ENCODE results near the gene MINDY3.
"Not testable (repeated sequence)": the region's sequence is repeated elsewhere in the genome, so short reads cannot be mapped to it uniquely, and the experiment has no call there.

Gene MINDY3

DNA sequence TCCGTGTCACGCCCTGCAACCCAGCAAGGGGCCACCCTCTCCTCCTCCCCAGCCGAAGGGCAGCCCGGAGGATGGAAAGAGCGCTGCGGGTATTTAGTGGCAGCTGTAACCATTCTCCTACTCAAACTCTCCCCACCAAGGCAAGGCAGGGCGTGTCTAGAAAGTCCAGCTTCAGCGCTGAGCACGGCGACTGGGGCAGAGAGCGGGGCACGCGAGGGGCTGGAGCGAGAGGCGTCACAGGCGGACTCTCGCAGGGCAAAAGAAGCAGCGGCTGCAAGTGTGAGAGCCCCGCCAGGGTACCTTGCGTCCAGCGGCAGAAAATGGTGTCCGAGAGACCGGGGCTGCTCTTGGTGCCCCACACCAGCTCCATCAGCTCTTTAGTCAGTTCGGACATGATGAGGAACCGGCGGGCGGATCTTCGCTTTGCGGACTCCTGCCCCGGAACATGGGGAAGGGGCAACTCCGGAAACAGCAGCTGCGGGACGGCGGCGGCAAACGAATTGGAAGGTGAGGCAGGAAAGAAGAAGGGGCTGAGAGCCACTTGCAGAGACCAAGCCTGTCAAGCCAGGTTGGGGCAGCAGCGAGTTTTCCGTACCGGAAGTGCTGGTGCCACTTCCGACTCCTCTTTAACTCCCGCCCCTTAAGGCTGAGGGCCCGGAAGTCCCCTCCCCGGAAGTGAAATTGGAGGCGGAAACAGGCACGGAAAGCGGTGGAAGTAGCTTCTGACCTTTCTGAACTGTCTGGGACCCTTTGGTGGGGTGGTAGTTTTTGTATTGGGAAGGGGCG, at the start of gene MINDY3:
MINDY3 (minus strand) TSS at position 602 of the 786 bp plus-strand sequence; CDS start at position 394, 208 bp downstream.
- FAIRE-seq = peak; percentile 56

- FAIRE-seq = no peak
Measured at GRCh38 chr10:15901889-15902288, 41.6 kb upstream of the MINDY3 start.

DNA sequence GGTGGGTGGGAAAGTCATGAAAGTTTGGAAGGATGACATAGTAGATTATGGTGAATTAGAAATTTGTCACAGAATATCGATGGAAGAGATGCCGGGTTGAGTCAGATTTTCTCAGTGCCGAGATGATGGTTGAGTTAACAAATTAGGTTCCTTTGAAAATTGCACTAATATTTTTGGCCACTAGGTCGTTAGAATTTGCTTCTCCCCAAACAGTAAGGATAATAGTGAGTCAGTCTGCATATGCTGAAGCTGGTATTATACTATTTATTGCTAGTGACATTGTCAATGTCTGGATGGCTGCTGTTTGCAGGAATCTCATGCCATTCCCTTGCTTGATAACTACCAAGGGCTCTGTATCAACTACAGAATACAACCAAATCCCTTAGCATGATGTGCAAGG, 37.7 kb upstream of the MINDY3 start:
- FAIRE-seq = no peak

GRCh38 chr10:15897287-15897686, 37.0 kb upstream of the MINDY3 start:
- no peak for FAIRE-seq

- no peak for FAIRE-seq
Measured at GRCh38 chr10:15896654-15897053, 36.3 kb upstream of the MINDY3 start.

DNA sequence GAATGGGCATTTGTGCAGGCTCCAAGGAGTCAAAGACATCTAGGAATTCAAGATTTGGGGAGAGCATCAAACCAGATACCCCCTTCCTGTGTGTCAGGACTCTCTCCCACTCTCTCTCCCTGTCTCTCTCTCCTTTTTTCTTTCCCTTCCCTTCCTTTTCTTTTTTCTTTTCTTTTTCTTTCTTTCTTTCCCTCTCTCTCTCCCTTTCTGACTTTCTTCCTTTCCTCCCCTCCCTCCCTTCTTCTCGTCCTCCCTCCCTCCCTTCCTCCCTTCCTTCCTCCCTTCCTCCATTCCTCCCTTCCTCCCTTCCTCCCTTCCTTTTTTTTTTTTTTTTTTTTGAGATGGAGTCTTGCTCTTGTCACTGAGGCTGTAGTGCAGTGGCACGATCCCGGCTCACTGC, 24.1 kb upstream of the MINDY3 start:
- FAIRE-seq = no peak

DNA sequence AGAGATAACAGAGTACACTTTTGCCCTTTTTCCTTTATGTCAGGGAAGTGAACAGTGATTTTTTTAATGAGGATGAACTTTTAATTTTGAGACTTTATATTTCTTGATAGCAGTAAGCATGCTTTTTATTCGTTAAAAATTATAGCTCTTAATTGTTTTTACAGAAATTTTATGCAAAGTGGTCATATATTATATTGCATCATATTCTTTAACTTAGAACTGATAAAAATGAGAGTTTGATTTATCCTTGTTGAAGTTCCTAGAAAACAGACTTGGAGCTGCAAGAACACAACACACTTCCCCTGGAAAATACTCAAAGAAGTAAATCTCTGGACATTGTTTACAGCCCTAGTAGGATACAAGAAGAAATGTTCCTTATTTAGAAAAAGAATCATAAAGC, 21.2 kb upstream of the MINDY3 start:
- FAIRE-seq = no peak

DNA sequence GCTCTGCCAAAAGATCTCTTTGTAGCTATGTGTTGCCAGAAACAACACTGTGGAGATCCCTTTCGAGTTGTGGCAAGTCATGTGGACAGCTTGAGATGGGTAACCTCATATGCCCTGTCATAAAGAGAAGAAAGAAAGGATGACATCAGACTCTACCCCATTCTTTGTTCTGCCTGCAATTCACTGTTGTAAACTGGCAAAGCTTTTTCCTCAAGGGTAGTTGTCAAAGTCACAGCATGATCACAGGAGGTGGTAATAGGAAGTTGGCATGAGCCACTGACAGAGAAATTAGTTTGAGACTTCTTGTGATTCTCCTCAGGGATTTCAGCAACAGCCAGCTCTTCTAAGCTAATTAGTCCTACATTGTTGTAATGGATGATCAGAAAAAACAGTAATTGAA, 19.4 kb upstream of the MINDY3 start:
- FAIRE-seq = no peak

DNA sequence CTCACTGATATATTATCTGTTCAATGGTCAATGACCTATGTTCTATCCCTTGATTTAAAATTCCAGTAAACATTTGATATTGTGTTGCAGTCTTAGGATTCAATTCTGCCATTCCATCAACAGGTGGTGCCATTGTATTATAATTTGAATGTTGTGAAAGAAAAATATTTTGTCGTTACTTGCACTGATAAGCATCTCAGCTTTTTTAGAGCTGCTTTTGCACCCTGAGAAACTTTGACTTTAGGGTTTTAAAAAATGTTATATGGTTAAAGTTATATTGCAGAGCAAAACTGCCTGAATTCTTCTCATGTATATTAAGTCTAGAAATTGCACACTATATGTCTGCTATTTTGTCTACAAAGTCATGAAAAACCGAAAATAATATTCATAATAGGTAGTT, 18.8 kb upstream of the MINDY3 start:
- peak; percentile 46 for FAIRE-seq

DNA sequence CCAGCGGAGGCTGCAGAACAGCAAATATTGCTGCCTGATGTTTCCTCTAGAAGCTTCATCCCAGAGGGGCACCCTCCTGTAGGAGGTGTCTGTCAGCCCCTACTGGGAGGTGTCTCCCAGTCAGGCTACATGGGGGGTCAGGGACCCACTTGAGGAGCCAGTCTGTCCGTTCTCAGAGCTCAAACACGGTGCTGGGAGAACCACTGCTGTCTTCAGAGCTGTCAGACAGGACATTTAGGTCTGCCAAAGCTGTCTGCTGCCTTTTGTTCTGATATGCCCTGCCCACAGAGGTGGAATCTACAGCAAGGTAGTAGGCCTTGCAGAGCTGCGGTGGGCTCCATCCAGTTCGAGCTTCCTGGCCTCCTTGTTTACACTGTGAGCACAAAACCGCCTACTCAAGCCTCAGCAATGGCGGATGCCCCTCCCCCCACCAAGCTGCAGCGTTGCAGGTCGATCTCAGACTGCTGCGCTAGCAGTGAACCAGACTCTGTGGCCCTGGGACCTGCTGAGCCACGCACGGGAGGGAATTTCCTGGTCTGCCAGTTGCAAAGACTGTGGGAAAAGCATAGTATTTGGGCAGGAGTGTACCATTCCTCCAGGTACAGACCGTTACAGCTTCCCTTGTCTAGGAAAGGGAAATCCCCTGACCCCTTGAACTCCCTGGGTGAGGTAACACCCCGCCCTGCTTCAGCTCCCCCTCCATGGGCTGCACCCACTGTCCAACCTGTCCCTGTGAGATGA, 17.7 kb upstream of the MINDY3 start:
- no peak for FAIRE-seq

GRCh38 chr10:15876274-15876673, 16.0 kb upstream of the MINDY3 start:
- not testable (repeated sequence) for FAIRE-seq

- FAIRE-seq = not testable (repeated sequence)
Measured at GRCh38 chr10:15872645-15873044, 12.3 kb upstream of the MINDY3 start.

- no peak for FAIRE-seq
Measured at GRCh38 chr10:15871823-15872222, 11.5 kb upstream of the MINDY3 start.

DNA sequence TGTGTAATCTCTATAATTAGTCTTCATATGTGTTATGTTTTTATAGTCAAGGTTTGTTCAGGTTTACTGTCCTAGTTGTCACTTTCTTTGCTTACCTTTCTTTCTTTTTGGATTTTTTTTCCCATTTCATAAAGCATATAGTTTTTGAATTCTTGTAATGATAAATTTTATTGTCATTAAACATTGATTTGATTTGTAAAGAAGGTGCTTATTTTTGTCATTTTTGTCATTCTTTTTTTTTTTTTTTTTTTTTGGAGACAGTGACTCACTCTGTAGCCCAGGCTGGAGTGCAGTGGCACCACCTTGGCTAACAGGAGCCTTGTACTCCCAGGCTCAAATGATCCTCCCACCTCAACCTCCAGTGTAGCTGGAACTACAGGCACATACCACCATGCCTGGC, 9.6 kb upstream of the MINDY3 start:
- no peak for FAIRE-seq

DNA sequence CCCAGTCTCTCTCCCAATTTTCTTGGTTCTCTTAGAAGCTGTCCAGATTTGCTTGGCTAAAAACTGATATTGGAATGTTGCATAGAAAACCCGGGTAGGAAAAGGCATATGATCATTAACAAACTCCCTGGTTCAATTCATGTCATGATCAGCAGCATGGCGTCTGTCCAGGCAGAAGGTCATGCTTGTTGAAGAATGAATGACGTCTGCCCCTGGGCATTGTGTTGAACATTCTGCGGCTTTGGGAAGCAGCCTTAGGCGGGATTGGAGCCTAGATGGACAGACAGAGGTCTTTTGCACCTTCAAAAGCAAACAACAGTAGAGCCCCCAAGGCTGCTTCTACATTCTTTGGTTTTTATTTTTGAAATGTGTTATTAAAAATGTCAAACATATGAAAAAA, 7.7 kb upstream of the MINDY3 start:
- no peak for FAIRE-seq

DNA sequence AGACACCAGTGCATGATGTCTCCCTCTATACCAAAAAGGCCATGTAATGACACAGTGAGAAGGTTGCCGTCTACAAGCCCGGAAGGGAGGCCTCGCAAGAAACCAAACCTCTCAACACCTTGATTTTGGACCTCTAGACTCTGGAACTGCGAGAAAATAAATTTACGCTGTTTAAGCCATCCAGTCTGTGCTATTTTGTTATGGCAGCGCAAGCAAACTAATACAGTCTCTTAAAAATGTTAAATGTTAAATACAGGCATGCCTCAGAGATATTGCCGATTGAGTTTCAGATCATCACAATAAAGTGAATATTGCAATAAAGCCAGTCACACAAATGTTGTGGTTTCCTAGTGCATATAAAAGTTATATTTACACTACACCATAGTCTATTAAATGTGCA, 5.0 kb upstream of the MINDY3 start:
- no peak for FAIRE-seq

DNA sequence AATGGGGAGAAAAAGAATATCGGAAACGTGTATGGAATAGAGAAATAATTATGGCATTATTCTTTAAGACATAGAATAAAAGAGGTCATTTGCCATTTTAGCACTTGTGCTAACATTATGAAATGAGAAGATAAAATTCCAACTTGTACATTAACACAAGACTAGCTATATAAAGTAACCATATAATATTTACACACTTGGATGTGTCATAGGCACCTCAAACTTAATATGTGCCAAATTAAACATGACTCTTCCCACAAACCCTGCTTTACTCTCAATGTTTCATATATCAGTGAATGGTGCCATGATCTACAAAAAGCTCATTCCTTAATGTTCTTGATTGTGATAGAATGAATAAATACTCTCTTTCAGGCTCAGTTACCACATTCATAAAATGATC, 4.1 kb upstream of the MINDY3 start:
- FAIRE-seq = no peak

GRCh38 chr10:15863733-15864132, 3.4 kb upstream of the MINDY3 start:
- FAIRE-seq = no peak

DNA sequence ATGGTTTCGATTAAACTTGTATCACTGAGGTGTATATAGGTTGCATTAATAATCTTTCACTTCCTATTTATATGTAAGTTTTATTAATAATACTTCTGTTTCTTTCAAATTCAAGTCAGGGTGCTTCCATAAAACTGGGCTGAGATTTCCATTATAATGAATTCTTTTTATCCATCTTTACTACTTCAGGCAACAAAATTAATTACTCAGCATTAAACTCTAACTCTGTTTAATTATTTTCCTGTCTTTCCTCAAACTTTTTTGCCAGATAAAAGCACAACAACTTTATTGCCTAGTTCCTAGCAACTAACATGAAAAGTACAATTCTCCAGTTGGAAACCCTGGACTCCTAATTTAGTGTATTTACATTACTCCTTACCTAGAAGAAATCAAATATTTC, 3.0 kb upstream of the MINDY3 start:
- no peak for FAIRE-seq

DNA sequence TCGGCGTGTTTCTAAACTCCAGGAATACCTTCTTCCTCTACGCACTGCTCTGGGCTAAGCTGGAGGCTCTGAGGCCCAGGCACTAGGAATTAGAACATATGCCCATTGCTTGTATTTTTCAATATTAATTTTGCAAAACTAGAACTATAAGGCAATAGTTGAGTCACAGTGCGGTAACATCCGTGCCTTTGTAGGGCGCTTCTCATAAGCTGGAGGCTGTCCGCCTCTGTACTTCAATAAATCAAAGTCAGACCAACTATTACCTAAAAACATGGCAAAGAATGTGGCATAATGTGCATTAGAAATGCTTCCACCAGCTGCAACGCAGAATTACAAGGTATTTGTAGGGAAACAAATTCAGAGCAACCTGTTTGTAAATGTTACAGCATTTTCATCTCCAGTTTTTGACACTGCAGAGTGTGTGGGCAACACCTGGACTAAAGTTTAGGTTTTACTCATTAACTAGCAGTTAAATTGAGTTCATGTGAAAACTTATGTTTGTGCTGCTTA, 440 bp upstream of the MINDY3 start:
- no peak for FAIRE-seq

DNA sequence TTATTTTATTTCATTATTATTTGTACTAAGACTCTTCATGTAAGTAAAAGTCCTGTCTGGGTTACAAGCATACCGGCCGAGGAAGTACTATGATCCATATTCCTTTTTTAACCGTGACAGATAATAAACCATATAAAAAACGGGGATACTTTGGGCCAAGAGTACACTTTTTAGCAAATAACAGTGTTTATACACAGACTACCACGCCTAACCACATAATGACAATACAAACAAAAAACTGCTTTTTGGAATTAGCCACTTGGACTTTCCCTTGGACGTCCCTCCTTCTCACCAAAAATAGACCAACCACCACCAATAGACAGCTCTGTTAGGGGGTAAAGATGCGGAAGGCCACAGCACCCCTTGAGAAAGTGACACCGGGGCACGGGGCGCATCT, 800 bp downstream of the MINDY3 start:
- FAIRE-seq = no peak

DNA sequence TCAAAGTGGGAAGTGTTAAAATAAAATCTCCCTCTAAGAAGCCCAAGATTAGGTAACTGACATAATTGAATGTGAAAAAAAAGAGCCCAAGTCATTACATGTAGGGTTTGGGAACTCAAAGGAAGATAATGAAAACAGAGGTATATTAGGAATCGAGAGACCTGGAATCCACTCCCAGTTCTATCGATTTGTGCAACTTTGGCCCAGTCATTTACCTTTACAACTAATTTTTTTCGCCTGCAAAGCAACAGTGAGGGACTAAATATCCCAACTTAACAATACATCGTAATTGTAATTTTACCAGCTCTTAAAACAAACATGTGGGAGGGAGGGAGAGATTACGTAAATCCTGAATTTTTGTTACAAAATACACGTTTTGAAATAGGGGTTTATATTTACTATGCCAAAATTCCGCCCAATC, 1.4 kb downstream of the MINDY3 start:
- FAIRE-seq = no peak

DNA sequence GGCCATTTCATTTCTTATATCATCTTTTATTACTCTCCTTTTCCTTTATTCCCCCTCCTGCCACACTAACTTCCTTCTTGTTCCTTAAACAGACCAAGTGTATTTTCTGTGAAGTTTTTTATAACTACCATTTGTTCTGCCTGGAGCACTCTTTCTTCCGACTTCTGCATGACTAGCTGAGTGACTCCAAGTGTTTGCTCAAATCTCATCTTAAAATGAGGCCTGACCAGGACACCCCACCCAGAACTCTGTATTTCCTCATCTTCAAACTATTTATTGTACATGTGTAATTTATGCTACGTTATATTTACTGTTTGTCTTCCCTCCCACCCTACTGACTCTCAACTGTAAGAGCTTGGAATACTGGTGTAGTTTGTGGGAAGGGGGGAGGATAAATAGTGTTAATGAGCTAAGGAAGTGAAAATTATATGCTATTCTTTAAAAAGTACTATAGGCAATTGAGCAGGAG, 3.2 kb downstream of the MINDY3 start:
- no peak for FAIRE-seq

Data from A204.1 (cell line).